Measurements from ENCODE around the gene UQCRQ. TPM values are rescaled to one million over a fixed set of nuclear protein-coding genes. Genes with fewer than 3 reads are reported as not detected.
"Not testable (repeated sequence)": the region's sequence is repeated elsewhere in the genome, so short reads cannot be mapped to it uniquely, and the experiment has no call there.

UQCRQ gene
- total and polyA plus RNA-seq, 2 donors (not counting 3 experiments of a cell fraction or from before 2014, with no cell fraction given), result 246 to 390 TPM

GRCh38 chr5:132854301-132854700, 12.1 kb upstream of the UQCRQ start:
- no TSS peak for BruUV-seq (replicated peaks)
- Histone ChIP-seq H3K27ac (ENCODE audit: insufficient read depth, low read depth, low read length) (no peak overlapping the region), H4K20me1 (replicated peaks; ENCODE audit: control insufficient read depth, extremely low read depth, insufficient read depth, low read length) (no peaks in the 10 kb centered on the region), H3K36me3 (ENCODE audit: control insufficient read depth in 2 of 2, extremely low read depth in 1 of 2, insufficient read depth in 2 of 2, low read length in 2 of 2) (no peaks in the 10 kb centered on the region), H3K27me3 (ENCODE audit: control insufficient read depth in 2 of 2, insufficient read depth in 2 of 2, low read length in 2 of 2) (no peaks in the 10 kb centered on the region), H3K9ac (replicated peaks; ENCODE audit: extremely low read depth, insufficient read depth, low read length) (no peak overlapping the region), H3K9me3 (replicated peaks; ENCODE audit: control insufficient read depth, insufficient read depth, low read length) (no peaks in the 10 kb centered on the region), H3K4me3 (replicated peaks in 1 of 3; ENCODE audit: insufficient read depth in 1 of 3, low read depth in 1 of 3, low read length in 3 of 3) (no peak overlapping the region), H3K9me1 (replicated peaks; ENCODE audit: control insufficient read depth, extremely low read depth, insufficient read depth, low read length) (no peaks in the 10 kb centered on the region), H3K4me1 (ENCODE audit: control insufficient read depth, extremely low read depth, insufficient read depth, low read length) (no peaks in the 10 kb centered on the region), H2AFZ (ENCODE audit: low read depth, low read length) (no peak overlapping the region), H3K4me2 (ENCODE audit: insufficient read depth, low read length) (no peak overlapping the region), H3K79me2 (ENCODE audit: control insufficient read depth, insufficient read depth, low read length) (no peaks in the 10 kb centered on the region)
- dilution Hi-C loops (cut with MboI; ENCODE audit: extremely low pct_ligation_motif_present, low sequenced_read_pairs) (no loop called here), intact Hi-C loops (cut with micrococcal nuclease) (loop anchor here (1.0 kb wide), 1 partner anchor 24 kb away; the partner anchor contains the start of gene SHROOM1)
- ChIA-PET CTCF (interaction anchor here (0.5 to 2.2 kb wide), 14 partner anchors 9 to 105 kb away, joined by 3 to 13 read pairs (median 4); partner anchors contain the start of genes GDF9, SHROOM1 and UQCRQ), POLR2A (interaction anchor here (1.0 kb wide), 1 partner anchor 12 kb away, joined by 4 read pairs; the partner anchor contains the start of genes GDF9 and UQCRQ)
- DNase-seq (ENCODE audit: low read depth, low spot score), result peak; percentile 73
- peak; percentile 61 for TF ChIP-seq JUN (IDR thresholded peaks at IDR 0.05; ENCODE audit: borderline replicate concordance, insufficient read depth, insufficient read length, low read depth)
- TF ChIP-seq MYC (IDR thresholded peaks at IDR 0.05; ENCODE audit: low read depth, low read length), result no peak
- FAIRE-seq, result peak; percentile 49

- H3K9me1 ChIP-seq (replicated peaks; ENCODE audit: control insufficient read depth, extremely low read depth, insufficient read depth, low read length); H3K4me1 ChIP-seq (ENCODE audit: control insufficient read depth, extremely low read depth, insufficient read depth, low read length); DNase-seq (ENCODE audit: low read depth, low spot score); POLR2A ChIA-PET; FAIRE-seq; H4K20me1 ChIP-seq (replicated peaks; ENCODE audit: control insufficient read depth, extremely low read depth, insufficient read depth, low read length); H3K9ac ChIP-seq (replicated peaks; ENCODE audit: extremely low read depth, insufficient read depth, low read length); H3K79me2 ChIP-seq (ENCODE audit: control insufficient read depth, insufficient read depth, low read length); H2AFZ ChIP-seq (ENCODE audit: low read depth, low read length); H3K27me3 ChIP-seq (ENCODE audit: control insufficient read depth in 2 of 2, insufficient read depth in 2 of 2, low read length in 2 of 2); H3K4me2 ChIP-seq (ENCODE audit: insufficient read depth, low read length); H3K4me3 ChIP-seq (replicated peaks in 1 of 3; ENCODE audit: insufficient read depth in 1 of 3, low read depth in 1 of 3, low read length in 3 of 3); H3K27ac ChIP-seq (ENCODE audit: insufficient read depth, low read depth, low read length); BruUV-seq (replicated peaks); H3K9me3 ChIP-seq (replicated peaks; ENCODE audit: control insufficient read depth, insufficient read depth, low read length); dilution Hi-C loops (cut with MboI; ENCODE audit: extremely low pct_ligation_motif_present, low sequenced_read_pairs); H3K36me3 ChIP-seq (ENCODE audit: control insufficient read depth in 2 of 2, extremely low read depth in 1 of 2, insufficient read depth in 2 of 2, low read length in 2 of 2): not testable (repeated sequence)
- intact Hi-C loops (cut with micrococcal nuclease), result loop anchor here (1.0 kb wide), 1 partner anchor 25 kb away; the partner anchor contains the start of gene SHROOM1
- CTCF ChIA-PET, result interaction anchor here (0.8 to 2.2 kb wide), 5 partner anchors 9 to 35 kb away, joined by 3 to 13 read pairs (median 4); no protein-coding TSS in a partner anchor
Observed at GRCh38 chr5:132854992-132855391, 11.4 kb upstream of the UQCRQ start.
